Upper lobe of left lung (tissue), 4 donors: ENCODE measurements around the gene HDAC3.

Source experiments
- CTCF ChIP-seq, 6 experiments: fragments of 450-650 bp in 4 of 6; fragments of 200-600 bp in 2 of 6; sonication (generic) in 2 of 6; IDR thresholded peaks; one replicate each; pipeline ENCODE4 v1.5.1; 2016 to 2019; ENCODE audit warnings: antibody characterized with exemption in 6 of 6
- EP300 ChIP-seq, 4 donors: sonication (generic); formaldehyde crosslinking; IDR thresholded peaks; one replicate each; pipeline ENCODE4 v1.5.1; 2017; ENCODE audit warnings: antibody characterized with exemption in 4 of 4, control low read depth in 2 of 4
- POLR2A ChIP-seq, 4 donors: fragments of 450-650 bp; IDR thresholded peaks; one replicate each; pipeline ENCODE4 v1.5.1; 2016 to 2017; ENCODE audit warnings: antibody characterized with exemption in 4 of 4, mild to moderate bottlenecking in 2 of 4
- POLR2AphosphoS5 ChIP-seq, 2 donors: sonication (generic); formaldehyde crosslinking; IDR thresholded peaks; one replicate each; pipeline ENCODE4 v1.5.1; 2017; ENCODE audit warnings: antibody characterized with exemption in 2 of 2

- TF ChIP-seq POLR2A (IDR thresholded peaks at IDR 0.05) (no peak), CTCF (IDR thresholded peaks at IDR 0.05) (no peak), EP300 (IDR thresholded peaks at IDR 0.05) (no peak), POLR2AphosphoS5 (IDR thresholded peaks at IDR 0.05) (no peak)
Observed at GRCh38 chr5:141597814-141598213, 38.8 kb downstream of the HDAC3 start.
